Stimulated activated CD4-positive, alpha-beta T cell treated with anti-CD3 and anti-CD28 coated beads, Interleukin-12 subunit alpha, Interleukin-12 subunit beta, amount 100 ng/mL, for 24 hours (primary cell): ENCODE data around the gene ERCC6L.

Source experiments
- DNase-seq, 2 experiments: peaks; one replicate each; pipeline ENCODE4 v3.0.0-alpha.2; 2020; ENCODE audit warnings: low read depth in 2 of 2

ERCC6L gene, protein sequence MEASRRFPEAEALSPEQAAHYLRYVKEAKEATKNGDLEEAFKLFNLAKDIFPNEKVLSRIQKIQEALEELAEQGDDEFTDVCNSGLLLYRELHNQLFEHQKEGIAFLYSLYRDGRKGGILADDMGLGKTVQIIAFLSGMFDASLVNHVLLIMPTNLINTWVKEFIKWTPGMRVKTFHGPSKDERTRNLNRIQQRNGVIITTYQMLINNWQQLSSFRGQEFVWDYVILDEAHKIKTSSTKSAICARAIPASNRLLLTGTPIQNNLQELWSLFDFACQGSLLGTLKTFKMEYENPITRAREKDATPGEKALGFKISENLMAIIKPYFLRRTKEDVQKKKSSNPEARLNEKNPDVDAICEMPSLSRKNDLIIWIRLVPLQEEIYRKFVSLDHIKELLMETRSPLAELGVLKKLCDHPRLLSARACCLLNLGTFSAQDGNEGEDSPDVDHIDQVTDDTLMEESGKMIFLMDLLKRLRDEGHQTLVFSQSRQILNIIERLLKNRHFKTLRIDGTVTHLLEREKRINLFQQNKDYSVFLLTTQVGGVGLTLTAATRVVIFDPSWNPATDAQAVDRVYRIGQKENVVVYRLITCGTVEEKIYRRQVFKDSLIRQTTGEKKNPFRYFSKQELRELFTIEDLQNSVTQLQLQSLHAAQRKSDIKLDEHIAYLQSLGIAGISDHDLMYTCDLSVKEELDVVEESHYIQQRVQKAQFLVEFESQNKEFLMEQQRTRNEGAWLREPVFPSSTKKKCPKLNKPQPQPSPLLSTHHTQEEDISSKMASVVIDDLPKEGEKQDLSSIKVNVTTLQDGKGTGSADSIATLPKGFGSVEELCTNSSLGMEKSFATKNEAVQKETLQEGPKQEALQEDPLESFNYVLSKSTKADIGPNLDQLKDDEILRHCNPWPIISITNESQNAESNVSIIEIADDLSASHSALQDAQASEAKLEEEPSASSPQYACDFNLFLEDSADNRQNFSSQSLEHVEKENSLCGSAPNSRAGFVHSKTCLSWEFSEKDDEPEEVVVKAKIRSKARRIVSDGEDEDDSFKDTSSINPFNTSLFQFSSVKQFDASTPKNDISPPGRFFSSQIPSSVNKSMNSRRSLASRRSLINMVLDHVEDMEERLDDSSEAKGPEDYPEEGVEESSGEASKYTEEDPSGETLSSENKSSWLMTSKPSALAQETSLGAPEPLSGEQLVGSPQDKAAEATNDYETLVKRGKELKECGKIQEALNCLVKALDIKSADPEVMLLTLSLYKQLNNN

GRCh38 chrX:72238721-72239475, at the start of gene ERCC6L:
TSS of gene ERCC6L (minus strand) at chrX:72239027. CDS start at chrX:72238911, 116 bp downstream.
- DNase-seq: peak; percentile 62 to 80

DNA sequence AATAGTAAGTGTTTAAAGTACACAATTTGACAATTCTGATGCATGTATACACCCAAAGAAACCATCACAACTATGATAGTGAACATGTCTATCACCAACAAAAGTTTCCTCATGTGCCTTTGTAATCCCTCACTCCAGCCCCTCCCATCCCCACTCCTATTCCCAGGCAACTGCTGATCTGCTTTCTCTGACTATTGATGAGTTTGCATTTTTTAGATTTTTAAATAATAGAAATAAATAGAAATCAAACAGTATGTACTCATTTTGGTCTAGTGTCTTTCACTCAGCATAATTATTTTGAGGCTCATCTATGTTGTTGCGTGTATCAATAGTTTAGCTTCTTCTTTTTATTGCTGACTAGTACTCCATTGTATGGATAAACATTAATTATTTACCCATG, 43.5 kb upstream of the ERCC6L start:
- DNase-seq: no peak

DNA sequence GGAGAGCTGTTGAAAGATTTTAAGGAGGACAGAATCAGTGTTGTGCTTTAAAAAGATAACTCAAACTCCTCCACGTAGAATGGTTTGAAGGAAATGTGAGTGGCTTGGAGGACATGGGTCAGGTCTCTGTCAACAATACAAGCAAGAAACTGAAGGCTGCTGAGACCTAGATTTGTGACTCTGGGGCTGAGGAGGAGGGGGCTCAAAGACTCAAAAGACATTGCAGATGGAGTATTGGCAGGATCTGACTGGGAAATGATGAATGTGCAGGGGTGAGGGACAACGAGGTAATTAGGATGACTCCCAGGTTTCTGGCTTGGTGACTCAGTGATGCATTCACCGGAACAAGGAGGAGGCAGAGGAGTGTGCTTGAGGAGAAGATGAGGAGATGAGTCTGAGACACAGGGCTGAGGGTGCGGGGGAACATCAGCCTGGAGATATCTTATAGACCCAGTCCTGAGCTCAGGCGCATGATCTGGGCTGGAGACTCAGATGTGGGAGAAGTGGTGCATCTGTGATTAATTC, 41.6 kb upstream of the ERCC6L start:
- no peak for DNase-seq

DNA sequence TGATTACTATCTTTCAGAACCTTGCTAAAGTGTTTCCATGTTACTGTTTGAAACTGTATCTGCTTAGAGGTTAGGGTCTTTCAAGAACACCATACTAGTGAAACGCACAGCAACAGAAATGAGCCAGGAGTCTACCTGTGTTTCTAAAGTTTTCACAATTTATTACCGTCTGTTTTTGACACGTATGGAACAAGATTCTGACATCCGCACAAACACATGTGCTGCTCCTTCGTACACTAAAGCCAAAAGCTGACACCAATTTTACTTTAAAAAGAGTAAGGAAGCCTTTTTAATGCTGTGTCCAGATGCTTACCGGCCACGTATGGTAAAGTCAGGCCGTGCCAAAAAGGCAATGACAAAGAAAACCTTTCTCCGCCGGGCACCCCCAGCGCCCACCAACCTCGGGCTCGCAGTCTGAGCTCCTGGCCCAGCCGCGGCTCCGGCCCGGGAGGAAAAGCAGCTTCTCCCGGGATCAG, 37.7 kb upstream of the ERCC6L start:
- DNase-seq: no peak

GRCh38 chrX:72274526-72274925, 35.7 kb upstream of the ERCC6L start:
- no peak for DNase-seq

GRCh38 chrX:72273718-72274117, 34.9 kb upstream of the ERCC6L start:
- DNase-seq: no peak

DNA sequence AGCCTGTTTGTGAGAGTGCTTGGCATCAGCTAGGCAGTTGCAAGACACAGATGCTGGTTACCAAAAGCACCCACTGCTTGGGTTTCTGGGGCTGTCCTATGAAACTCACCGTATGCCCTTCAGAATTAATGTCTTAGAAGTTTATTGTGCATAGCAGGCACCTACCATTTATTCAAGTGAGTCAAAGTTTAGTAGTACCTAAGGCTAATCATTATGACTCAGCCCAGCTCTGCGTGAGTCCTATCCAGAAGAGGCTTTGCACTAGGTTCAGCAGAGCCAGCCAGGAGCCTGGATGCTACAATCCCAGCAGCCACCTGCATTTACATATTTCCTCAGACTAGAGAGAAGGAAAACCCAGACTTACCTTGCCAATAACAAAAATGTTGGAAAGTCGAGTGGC, 34.0 kb upstream of the ERCC6L start:
- DNase-seq: no peak

GRCh38 chrX:72271812-72272211, 33.0 kb upstream of the ERCC6L start:
- DNase-seq: no peak

DNA sequence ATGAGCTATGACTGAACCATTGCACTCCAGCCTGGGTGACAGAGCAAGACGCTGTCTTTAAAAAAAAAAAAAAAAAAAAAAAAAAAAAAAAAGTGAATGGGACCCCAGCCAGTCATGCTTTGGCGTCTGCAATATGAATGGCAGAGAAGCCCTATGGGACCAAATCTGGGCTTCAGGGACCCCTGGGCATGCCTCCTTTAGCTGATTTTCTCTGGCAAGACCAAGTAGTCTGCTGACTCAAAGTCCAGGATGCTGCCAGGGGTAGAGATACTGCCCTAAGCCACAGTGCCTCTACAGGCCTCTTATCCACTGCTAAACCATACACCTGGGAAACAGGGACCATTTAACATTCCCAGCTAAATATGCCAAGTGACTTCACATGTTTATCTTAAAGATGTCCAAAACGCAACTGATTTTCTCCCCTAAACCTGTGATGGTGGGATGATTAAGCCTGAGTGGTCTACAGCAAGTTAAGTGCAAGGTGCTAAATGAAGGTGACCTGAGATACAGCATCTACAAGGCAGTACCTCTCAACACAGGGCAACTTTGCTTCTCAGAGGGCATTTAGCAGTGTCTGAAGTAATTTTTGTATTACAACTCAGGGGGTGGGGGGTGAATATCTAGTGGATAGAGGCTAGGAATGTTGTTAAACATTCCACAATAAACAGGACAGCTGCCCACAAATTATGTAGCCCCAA, 32.4 kb upstream of the ERCC6L start:
- DNase-seq: no peak

DNA sequence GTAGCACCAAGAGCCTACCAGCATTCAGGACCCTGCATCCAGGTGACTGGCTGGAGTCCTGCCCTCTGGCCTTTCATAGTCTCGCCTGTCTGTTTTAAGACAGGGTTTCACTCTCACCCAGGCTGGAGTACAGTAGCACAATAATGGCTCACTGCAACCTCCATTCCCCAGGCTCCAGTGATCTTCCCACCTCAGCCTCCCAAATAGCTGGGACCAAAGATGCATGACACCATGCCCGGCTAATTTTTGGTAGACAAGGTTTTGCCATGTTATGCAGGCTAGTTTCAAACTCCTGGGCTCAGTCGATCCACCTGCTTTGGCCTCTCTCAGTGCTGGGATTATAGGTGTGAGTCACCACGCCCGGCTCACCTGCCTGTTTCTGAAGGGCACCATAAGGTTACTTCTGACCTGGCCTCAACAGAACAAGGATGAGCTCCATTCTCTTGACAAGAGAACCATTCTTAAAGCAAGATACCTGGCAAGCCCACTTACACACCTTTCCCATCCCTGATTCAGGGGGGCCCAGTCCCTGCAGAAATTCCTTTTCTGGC, 31.6 kb upstream of the ERCC6L start:
- no peak for DNase-seq

- DNase-seq: no peak
Observed at GRCh38 chrX:72269671-72270251, 30.9 kb upstream of the ERCC6L start.

DNA sequence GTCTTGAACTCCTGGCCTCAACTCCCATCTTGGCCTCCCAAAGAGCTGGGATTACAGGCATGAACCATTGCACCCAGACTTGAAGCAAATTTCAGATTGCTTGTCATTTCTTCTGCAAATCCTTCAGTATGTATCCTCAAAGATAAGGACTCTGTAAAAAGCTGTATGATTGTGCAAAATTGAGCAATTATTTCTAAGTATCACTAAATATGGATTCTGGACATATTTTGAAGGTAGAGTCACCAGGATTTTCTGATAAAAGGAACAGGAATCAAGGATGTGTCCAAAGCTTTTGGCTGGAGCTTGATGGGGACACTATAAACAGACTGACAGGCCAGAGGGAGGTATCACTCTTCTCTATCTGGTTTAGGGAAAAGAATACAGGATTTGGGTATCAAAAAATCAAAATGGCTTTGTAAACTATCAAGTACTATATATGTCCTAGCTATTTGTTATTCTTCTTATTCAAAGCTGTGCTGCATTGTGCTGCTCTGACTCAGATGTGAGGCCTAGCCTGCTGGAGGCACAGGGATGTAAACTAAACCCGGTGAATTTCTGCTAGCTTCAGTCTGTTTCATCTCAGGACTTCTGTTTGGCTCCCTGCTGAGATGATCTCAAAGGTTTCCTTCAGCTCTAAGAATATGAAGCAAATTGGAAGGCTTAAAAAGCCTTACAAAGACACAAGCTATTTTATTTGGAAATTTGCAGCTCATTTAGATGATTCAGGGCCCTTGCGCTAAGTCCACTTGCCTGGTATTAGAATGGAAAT, 30.0 kb upstream of the ERCC6L start:
- DNase-seq: no peak

DNA sequence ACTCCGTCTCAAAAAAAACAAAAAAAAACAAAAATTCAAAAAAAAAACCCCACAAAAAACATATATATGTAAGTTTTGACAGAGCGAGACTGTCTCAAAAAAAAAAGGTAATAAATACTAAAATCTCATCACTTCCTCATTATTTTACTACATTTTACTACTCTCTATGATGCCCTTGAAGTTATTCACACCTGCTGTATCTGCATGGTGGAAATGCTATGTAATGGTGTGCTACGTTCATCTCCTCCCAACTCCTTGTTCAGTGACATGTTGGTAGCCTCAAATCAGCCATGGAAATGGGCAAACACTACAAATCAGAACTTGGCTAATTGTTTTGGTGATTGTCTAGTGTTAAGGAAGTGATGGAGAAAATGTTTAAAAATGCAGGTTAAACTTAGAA, 26.4 kb upstream of the ERCC6L start:
- no peak for DNase-seq

DNA sequence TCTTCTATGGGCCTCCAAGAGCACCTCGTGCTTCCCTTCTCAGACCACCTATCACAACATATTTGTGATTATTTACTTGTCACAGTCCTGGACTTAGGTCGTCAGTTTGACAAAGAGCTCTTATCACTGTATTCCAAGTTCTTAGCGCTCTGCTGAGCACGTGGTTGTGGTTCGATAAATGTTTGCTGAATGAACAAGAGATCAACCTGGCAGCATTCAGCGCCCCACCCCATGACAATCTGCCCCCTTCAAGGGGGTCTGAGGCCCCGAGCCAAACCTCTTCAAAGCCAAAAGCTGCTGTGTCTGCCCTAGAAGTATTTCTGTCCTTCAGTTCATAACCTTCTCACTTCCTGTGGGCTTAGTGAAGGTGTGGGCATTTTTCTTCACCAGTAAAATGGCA, 23.2 kb upstream of the ERCC6L start:
- no peak for DNase-seq

DNA sequence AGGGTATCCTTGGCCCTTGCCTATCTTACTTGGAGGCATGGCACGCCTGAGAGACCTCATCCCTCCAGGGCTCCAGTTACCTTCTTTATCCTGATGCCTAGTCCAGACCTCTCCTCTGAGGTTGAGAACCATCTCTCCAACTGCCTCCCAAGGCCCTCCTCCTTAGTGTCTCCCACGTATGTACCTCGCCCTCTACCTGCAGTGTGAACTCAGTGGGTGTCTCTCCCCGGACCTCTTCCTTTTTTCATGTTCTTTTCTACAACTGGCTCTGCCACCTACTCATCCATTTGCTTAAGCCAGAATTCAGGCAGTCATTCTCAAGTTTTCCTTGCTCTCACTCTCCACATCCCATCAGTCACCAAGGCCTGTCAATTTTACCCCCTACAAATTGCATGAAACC, 21.6 kb upstream of the ERCC6L start:
- no peak for DNase-seq

GRCh38 chrX:72258174-72258573, 19.3 kb upstream of the ERCC6L start:
- DNase-seq: no peak

DNA sequence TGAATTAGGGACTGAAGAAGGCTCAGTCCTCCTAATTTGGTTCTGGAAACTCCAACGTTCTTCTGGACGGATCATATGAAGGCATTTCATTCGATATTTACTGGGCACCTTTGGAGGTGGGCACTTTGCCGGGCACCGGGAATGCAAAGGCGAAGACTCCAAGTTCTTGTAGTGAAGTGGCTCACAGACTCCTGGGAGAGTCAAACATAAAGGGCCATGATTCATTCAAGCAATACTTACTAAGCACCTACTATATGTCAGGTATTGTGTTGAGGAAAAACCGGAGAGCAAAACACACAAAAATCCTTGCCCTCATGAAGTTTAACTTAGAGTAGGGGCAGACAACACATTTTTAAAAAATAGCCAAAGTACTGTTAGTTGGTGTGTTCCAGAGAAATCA, 17.0 kb upstream of the ERCC6L start:
- DNase-seq: no peak

GRCh38 chrX:72255445-72255844, 16.6 kb upstream of the ERCC6L start:
- no peak for DNase-seq

DNA sequence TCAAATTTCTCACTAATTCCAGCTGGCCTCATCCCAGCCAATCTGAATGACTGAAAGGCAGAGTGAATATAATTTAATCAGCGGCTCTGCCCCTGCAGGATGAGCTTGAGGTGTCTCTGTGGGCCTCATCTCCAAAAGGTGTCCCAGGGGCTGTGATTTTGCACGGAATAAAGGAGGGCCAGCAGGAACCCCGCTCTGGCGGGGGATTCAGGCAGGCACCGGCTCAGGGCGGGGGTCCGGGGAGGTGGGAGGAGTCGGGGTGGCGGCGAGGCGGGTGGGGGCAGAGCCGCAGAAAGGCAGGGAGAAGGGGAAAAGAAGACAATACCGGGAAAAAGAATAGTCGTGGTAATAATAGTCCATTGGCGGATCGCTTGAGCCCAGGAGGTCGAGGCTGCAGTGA, 16.0 kb upstream of the ERCC6L start:
- no peak for DNase-seq
